Ovary (tissue), 3 donors: ENCODE data around the gene GPR137B.

Experiments used
- EP300 ChIP-seq: sonication (generic); formaldehyde crosslinking; IDR thresholded peaks from one replicate; pipeline ENCODE4 v1.6.1; 2017; ENCODE audit warnings: antibody characterized with exemption
- POLR2A ChIP-seq: fragments of 450-650 bp; IDR thresholded peaks from one replicate; pipeline ENCODE4 v1.6.1; 2017; ENCODE audit warnings: antibody characterized with exemption, mild to moderate bottlenecking, moderate library complexity
- TF ChIP-seq, protein P1 (sequence below), 3 donors: fragments of 450-650 bp in 2 of 3; fragments of 200-600 bp in 1 of 3; IDR thresholded peaks; one replicate each; pipeline versions ENCODE4 v1.5.1 to v1.8.0; 2016 to 2022; ENCODE audit warnings: antibody characterized with exemption in 3 of 3, mild to moderate bottlenecking in 1 of 3
- donor health status: DM: no; HTN: no; CAD: no.

DNA sequence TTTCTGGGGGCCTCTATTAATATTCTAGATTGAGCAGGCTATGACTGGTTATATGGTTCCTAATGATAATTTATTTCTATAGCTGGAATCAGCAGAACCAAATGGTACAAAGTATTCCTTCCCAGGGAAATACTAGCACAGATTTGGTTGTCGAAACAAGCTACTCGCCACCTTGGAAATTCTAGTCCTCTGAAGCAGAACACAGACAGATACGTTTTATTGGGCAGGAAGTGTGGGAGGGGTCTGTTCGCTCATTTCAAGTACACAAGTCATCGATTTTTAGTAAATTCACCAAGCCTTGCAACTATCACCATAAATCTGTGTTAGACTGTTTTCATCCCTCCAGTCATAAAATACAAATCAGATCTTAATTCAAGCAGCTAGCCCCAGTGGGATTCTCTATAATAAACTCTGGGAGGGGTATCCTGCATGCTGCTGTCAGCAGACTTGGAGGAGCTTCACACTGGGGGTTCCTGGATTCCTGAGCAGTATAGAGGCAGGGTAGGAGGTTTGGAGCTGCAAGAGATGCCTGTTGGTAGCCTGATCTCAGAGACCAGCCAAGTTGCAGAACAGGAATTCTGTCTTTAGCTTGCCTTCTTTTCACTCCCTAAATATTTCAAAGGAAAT lies 9.8 kb upstream of the GPR137B start:
- TF ChIP-seq, protein P1, sequence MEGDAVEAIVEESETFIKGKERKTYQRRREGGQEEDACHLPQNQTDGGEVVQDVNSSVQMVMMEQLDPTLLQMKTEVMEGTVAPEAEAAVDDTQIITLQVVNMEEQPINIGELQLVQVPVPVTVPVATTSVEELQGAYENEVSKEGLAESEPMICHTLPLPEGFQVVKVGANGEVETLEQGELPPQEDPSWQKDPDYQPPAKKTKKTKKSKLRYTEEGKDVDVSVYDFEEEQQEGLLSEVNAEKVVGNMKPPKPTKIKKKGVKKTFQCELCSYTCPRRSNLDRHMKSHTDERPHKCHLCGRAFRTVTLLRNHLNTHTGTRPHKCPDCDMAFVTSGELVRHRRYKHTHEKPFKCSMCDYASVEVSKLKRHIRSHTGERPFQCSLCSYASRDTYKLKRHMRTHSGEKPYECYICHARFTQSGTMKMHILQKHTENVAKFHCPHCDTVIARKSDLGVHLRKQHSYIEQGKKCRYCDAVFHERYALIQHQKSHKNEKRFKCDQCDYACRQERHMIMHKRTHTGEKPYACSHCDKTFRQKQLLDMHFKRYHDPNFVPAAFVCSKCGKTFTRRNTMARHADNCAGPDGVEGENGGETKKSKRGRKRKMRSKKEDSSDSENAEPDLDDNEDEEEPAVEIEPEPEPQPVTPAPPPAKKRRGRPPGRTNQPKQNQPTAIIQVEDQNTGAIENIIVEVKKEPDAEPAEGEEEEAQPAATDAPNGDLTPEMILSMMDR (IDR thresholded peaks at IDR 0.05): no peak
- TF ChIP-seq POLR2A: no peak
- no peak for TF ChIP-seq EP300
